22Rv1 (cell line): ENCODE measurements around the gene OAF.

Experiments used
- CTCF ChIP-seq: fragments of 450-650 bp; IDR thresholded peaks from 2 replicates; pipeline ENCODE4 v1.5.1; 2017; ENCODE audit warnings: mild to moderate bottlenecking
- ZFX ChIP-seq: fragments of 450-650 bp; IDR thresholded peaks from 2 replicates; pipeline ENCODE4 v1.6.1; 2017; ENCODE audit warnings: antibody characterized with exemption, borderline replicate concordance

- no peak for TF ChIP-seq CTCF
- no peak for TF ChIP-seq ZFX
These were observed 10.2 kb upstream of the OAF start for GRCh38 chr11:120200677-120201076.
